Transverse colon (tissue), 4 donors: Measurements from ENCODE around the gene CCNDBP1. TPM values are rescaled to one million over a fixed set of nuclear protein-coding genes. Genes with fewer than 3 reads are reported as not detected.

Experiments
- DNase-seq: peaks from one replicate; pipeline ENCODE4 v3.0.0-alpha.2; 2019
- H3K27ac ChIP-seq, 4 donors: fragments of 200-600 bp; sonication (generic); 2 replicates each; pipeline ENCODE4 v1.5.1; 2016 to 2018; ENCODE audit warnings: inconsistent platforms in 4 of 4
- H3K27me3 ChIP-seq: fragments of 200-600 bp; sonication (generic); 2 replicates; pipeline ENCODE4 v1.5.1; 2017; ENCODE audit warnings: inconsistent platforms
- H3K36me3 ChIP-seq, 4 donors: fragments of 200-600 bp; sonication (generic); 2 replicates each; pipeline ENCODE4 v1.5.1; 2017 to 2019; ENCODE audit warnings: inconsistent platforms in 4 of 4
- H3K4me1 ChIP-seq, 4 donors: fragments of 200-600 bp; sonication (generic); 2 replicates each; pipeline ENCODE4 v1.5.1; 2017 to 2020; ENCODE audit warnings: inconsistent platforms in 4 of 4
- H3K4me3 ChIP-seq, 4 donors: fragments of 200-600 bp; sonication (generic); 1 replicate in 1 of 4; 2 replicates in 3 of 4; pipeline versions ENCODE4 v1.5.1 to v1.6.1; 2017 to 2019; ENCODE audit warnings: inconsistent platforms in 4 of 4
- H3K9me3 ChIP-seq, 2 donors: fragments of 200-600 bp; sonication (generic); 2 replicates each; pipeline ENCODE4 v1.5.1; 2017 to 2019; ENCODE audit warnings: inconsistent platforms in 2 of 2
- EP300 ChIP-seq: sonication (generic); formaldehyde crosslinking; IDR thresholded peaks from one replicate; pipeline ENCODE4 v1.6.1; 2017; ENCODE audit warnings: antibody characterized with exemption, low read depth
- POLR2A ChIP-seq: fragments of 450-650 bp; IDR thresholded peaks from one replicate; pipeline ENCODE4 v1.6.1; 2016; ENCODE audit warnings: antibody characterized with exemption, mild to moderate bottlenecking, moderate library complexity
- POLR2AphosphoS5 ChIP-seq, 3 donors: sonication (generic); formaldehyde crosslinking; IDR thresholded peaks; one replicate each; pipeline ENCODE4 v1.6.1; 2016; ENCODE audit warnings: antibody characterized with exemption in 3 of 3
- WGBS, 2 donors: methylation state at CpG; one replicate each; pipeline ENCODE4 v1.1.5; 2018; ENCODE audit warnings: low coverage in 1 of 2; 5-methylcytosine and 5-hydroxymethylcytosine counted together
- in situ Hi-C, 4 donors: fragments of 200-750 bp; cut with MboI; loops; one replicate each; pipeline versions ENCODE4 v1.15.0 to v1.15.1; 2017; ENCODE audit warnings: low sequenced_read_pairs in 3 of 4, low pct_ligation_motif_present in 1 of 4, low pct_unique_long_range_greater_than_20kb in 1 of 4
- intact Hi-C: fragments of 100-400 bp; cut with DNase I; formaldehyde crosslinking; loops from one replicate; pipeline ENCODE4 v1.15.1; 2023; ENCODE audit warnings: low total_unique reads
- total RNA-seq, 4 donors: library from RNA; depleted of rRNA; stranded (reverse); fragments of >200 nt; gene quantifications; one replicate each; pipeline ENCODE4 v1.1.0, GENCODE V29; 2016
- TF ChIP-seq, protein P1 (sequence below), 5 experiments: fragments of 200-600 bp in 3 of 5; fragments of 450-650 bp in 2 of 5; sonication (generic) in 3 of 5; IDR thresholded peaks; 1 replicate in 2 of 5; 2 replicates in 3 of 5; pipeline ENCODE4 v1.5.1; 2016 to 2017; ENCODE audit warnings: antibody characterized with exemption in 5 of 5, inconsistent platforms in 3 of 5, mild to moderate bottlenecking in 2 of 5, moderate library complexity in 1 of 5

The CCNDBP1 gene
- total RNA-seq, 4 donors from 2014 or later: 20.7 to 120 (median 80.0) TPM

- Histone ChIP-seq H3K4me1 (peaks cover 8 to 18% (median 13%) of the 10 kb centered on the region in 4 donors), H3K9me3 (no peaks in the 10 kb centered on the region), H3K36me3 (peaks cover 0 to 12% (median 3%) of the 10 kb centered on the region in 4 donors), H3K27me3 (no peaks in the 10 kb centered on the region), H3K4me3 (peak overlapping the region in 2 of 4 donors; percentile 64 to 91), H3K27ac (peak overlapping the region; percentile 86 to 95 (median 92))
- in situ Hi-C loops (no loop called here), intact Hi-C loops (no loop called here)
- TF ChIP-seq, protein P1, sequence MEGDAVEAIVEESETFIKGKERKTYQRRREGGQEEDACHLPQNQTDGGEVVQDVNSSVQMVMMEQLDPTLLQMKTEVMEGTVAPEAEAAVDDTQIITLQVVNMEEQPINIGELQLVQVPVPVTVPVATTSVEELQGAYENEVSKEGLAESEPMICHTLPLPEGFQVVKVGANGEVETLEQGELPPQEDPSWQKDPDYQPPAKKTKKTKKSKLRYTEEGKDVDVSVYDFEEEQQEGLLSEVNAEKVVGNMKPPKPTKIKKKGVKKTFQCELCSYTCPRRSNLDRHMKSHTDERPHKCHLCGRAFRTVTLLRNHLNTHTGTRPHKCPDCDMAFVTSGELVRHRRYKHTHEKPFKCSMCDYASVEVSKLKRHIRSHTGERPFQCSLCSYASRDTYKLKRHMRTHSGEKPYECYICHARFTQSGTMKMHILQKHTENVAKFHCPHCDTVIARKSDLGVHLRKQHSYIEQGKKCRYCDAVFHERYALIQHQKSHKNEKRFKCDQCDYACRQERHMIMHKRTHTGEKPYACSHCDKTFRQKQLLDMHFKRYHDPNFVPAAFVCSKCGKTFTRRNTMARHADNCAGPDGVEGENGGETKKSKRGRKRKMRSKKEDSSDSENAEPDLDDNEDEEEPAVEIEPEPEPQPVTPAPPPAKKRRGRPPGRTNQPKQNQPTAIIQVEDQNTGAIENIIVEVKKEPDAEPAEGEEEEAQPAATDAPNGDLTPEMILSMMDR (IDR thresholded peaks at IDR 0.05): no peak
- TF ChIP-seq POLR2A: no peak
- TF ChIP-seq EP300: no peak
- TF ChIP-seq POLR2AphosphoS5 (IDR thresholded peaks at IDR 0.05): no peak
- DNase-seq: no peak
- WGBS, 2 donors: 73 to 74% methylated on average over 2 to 9 of the region's 9 CpGs
These were observed 637 bp upstream of the CCNDBP1 start for GRCh38 chr15:43184407-43185124.

GRCh38 chr15:43186003-43186353 is 775 bp downstream of the CCNDBP1 start:
- peak overlapping the region; percentile 59 to 91 (median 70) for H3K4me3 ChIP-seq
- H3K27me3 ChIP-seq: no peaks in the 10 kb centered on the region
- TF ChIP-seq EP300 (no peak), POLR2AphosphoS5 (IDR thresholded peaks at IDR 0.05) (peak in 1 of 3 donors; percentile 11), POLR2A (no peak)
- TF ChIP-seq, protein P1 (IDR thresholded peaks at IDR 0.05): peak in 1 of 5 experiments; percentile 9
- H3K27ac ChIP-seq: peak overlapping the region; percentile 86 to 95 (median 92)
- intact Hi-C loops: no loop called here
- in situ Hi-C loops: no loop called here
- no peaks in the 10 kb centered on the region for H3K9me3 ChIP-seq
- H3K36me3 ChIP-seq: peaks cover 0 to 20% (median 8%) of the 10 kb centered on the region in 4 donors
- WGBS, 2 donors: 1% methylated on average over 13 of the region's 13 CpGs; no CpG with 5 or more reads in 1 of the 2 donors
- DNase-seq: peak; percentile 35
- peaks cover 8 to 18% (median 13%) of the 10 kb centered on the region in 4 donors for H3K4me1 ChIP-seq

DNA sequence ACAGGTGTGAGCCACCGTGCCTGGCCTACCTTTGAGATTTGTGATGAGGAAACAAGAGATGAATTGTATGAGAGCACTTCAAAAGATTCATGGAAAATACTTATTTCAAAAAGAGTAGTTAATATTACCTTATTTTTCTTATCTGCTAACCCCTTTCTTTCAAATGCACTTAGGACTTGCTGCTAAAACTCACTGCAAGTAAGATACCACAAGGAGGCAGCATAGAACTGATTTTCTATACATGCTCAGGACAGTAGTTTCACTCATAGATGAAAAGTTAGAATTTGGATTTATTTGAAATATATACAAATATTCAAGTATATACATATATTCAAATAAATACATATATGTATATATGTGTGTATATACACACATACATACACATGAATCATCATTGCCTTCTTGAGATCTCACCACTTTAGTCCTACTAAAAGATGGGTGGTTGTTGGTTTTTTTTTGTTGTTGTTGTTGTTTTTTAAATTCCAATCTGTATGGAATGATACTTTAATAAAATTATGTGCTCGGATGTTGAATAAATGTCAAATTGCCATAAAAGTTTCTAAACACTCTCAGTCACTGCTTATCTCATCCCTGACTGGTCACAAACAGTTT is 2.4 kb downstream of the CCNDBP1 start:
- no peak for DNase-seq

GRCh38 chr15:43189296-43189695 is 4.1 kb downstream of the CCNDBP1 start:
- WGBS, 2 donors: 76 to 83% methylated on average over 2 of the region's 2 CpGs
- intact Hi-C loops (no loop called here), in situ Hi-C loops (no loop called here)
- Histone ChIP-seq H3K27me3 (no peaks in the 10 kb centered on the region), H3K27ac (no peak overlapping the region), H3K4me3 (no peak overlapping the region), H3K4me1 (peaks cover 8 to 18% (median 13%) of the 10 kb centered on the region in 4 donors), H3K36me3 (peaks cover 0 to 47% (median 18%) of the 10 kb centered on the region in 4 donors), H3K9me3 (no peaks in the 10 kb centered on the region)
- no peak for DNase-seq
- TF ChIP-seq, protein P1 (IDR thresholded peaks at IDR 0.05): no peak
- TF ChIP-seq POLR2AphosphoS5 (IDR thresholded peaks at IDR 0.05) (no peak), EP300 (no peak), POLR2A (no peak)

More for the DNA sequence above, 2.4 kb downstream of the CCNDBP1 start:
- intact Hi-C loops: no loop called here
- TF ChIP-seq, protein P1 (IDR thresholded peaks at IDR 0.05): peak; percentile 46 to 51 (median 50)
- TF ChIP-seq POLR2AphosphoS5 (IDR thresholded peaks at IDR 0.05) (no peak), EP300 (no peak)
- Histone ChIP-seq H3K4me3 (no peak overlapping the region), H3K27ac (no peak overlapping the region), H3K36me3 (peaks cover 0 to 35% (median 14%) of the 10 kb centered on the region in 4 donors), H3K9me3 (no peaks in the 10 kb centered on the region), H3K27me3 (no peaks in the 10 kb centered on the region), H3K4me1 (peaks cover 8 to 18% (median 13%) of the 10 kb centered on the region in 4 donors)
- in situ Hi-C loops: no loop called here
- WGBS, 2 donors: 57 to 60% methylated on average over 1 to 2 of the region's 2 CpGs
